ENCODE results near the gene ATG16L1. TPM values are rescaled to one million over a fixed set of nuclear protein-coding genes. Genes with fewer than 3 reads are reported as not detected.

Gene ATG16L1
- total and polyA plus RNA-seq, 2 donors (not counting 3 experiments of a cell fraction or from before 2014, with no cell fraction given) = 18.1 to 29.8 TPM

DNA sequence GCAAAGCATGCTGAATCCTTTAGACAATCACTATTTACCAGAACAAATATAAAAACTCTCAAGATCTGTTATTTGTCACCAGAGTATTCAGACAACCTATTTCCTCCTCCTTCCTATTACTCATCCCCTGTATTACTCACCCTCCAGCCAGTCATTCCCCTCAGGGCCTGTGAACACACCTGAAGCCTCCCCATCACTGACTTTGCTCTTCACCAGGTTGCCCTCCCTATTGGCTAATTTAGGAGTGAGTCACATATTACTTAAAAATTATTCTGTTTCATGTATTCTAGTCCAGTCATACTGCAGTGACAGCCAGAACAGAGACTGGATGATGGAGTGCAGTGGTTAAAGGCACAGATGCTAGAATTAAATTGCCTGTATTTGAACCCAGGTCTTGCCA is 3.7 kb upstream of the ATG16L1 start:
- Histone ChIP-seq H4K20me1 (replicated peaks; ENCODE audit: control insufficient read depth, extremely low read depth, insufficient read depth, low read length) (no peaks in the 10 kb centered on the region), H3K79me2 (ENCODE audit: control insufficient read depth, insufficient read depth, low read length) (peaks cover 13% of the 10 kb centered on the region), H3K27me3 (ENCODE audit: control insufficient read depth in 2 of 2, insufficient read depth in 2 of 2, low read length in 2 of 2) (no peaks in the 10 kb centered on the region), H2AFZ (ENCODE audit: low read depth, low read length) (no peak overlapping the region), H3K36me3 (ENCODE audit: control insufficient read depth in 2 of 2, extremely low read depth in 1 of 2, insufficient read depth in 2 of 2, low read length in 2 of 2) (no peaks in the 10 kb centered on the region), H3K4me2 (ENCODE audit: insufficient read depth, low read length) (no peak overlapping the region), H3K9me3 (replicated peaks; ENCODE audit: control insufficient read depth, insufficient read depth, low read length) (no peaks in the 10 kb centered on the region), H3K4me1 (ENCODE audit: control insufficient read depth, extremely low read depth, insufficient read depth, low read length) (peaks cover 17% of the 10 kb centered on the region), H3K9me1 (replicated peaks; ENCODE audit: control insufficient read depth, extremely low read depth, insufficient read depth, low read length) (no peaks in the 10 kb centered on the region), H3K9ac (replicated peaks; ENCODE audit: extremely low read depth, insufficient read depth, low read length) (no peak overlapping the region), H3K4me3 (replicated peaks in 1 of 3; ENCODE audit: insufficient read depth in 1 of 3, low read depth in 1 of 3, low read length in 3 of 3) (no peak overlapping the region), H3K27ac (ENCODE audit: insufficient read depth, low read depth, low read length) (no peak overlapping the region)
- BruUV-seq (replicated peaks) = no TSS peak
- CTCF ChIA-PET = interaction anchor here (1.0 kb wide), 1 partner anchor 38 kb away, joined by 3 read pairs; no protein-coding TSS in a partner anchor
- intact Hi-C loops (cut with micrococcal nuclease) (no loop called here), dilution Hi-C loops (cut with MboI; ENCODE audit: extremely low pct_ligation_motif_present, low sequenced_read_pairs) (no loop called here)
- no peak for TF ChIP-seq MYC (IDR thresholded peaks at IDR 0.05; ENCODE audit: low read depth, low read length)
- TF ChIP-seq EZH2 (IDR thresholded peaks at IDR 0.05; ENCODE audit: borderline replicate concordance, low read depth, low read length, severe bottlenecking) = no peak
- TF ChIP-seq GATA2 (IDR thresholded peaks at IDR 0.05; ENCODE audit: insufficient read depth, insufficient read length, low read depth, low read length) = no peak
- TF ChIP-seq, protein P1, sequence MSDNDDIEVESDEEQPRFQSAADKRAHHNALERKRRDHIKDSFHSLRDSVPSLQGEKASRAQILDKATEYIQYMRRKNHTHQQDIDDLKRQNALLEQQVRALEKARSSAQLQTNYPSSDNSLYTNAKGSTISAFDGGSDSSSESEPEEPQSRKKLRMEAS (IDR thresholded peaks at IDR 0.05; ENCODE audit: insufficient read depth, insufficient read length) = no peak
- TF ChIP-seq POLR2A (IDR thresholded peaks at IDR 0.05; ENCODE audit: low read depth, low read length) = no peak
- peak; percentile 47 for TF ChIP-seq JUN (IDR thresholded peaks at IDR 0.05; ENCODE audit: borderline replicate concordance, insufficient read depth, insufficient read length, low read depth)
- no peak for TF ChIP-seq CTCF (IDR thresholded peaks at IDR 0.05; ENCODE audit: extremely low read depth in 1 of 2, insufficient read depth in 1 of 2, low read depth in 1 of 2, low read length in 2 of 2)
- TF ChIP-seq POLR2AphosphoS5 (IDR thresholded peaks at IDR 0.05; ENCODE audit: insufficient read depth, low read depth, low read length) = no peak
- TF ChIP-seq FOS (IDR thresholded peaks at IDR 0.05; ENCODE audit: borderline replicate concordance, insufficient read depth, low read length) = peak; percentile 95
- POLR2A ChIA-PET = no interaction called here
- peak; percentile 34 for DNase-seq (ENCODE audit: low read depth, low spot score)
- peak; percentile 83 for FAIRE-seq
